ENCODE measurements around the gene EXOC4.
"Not testable (repeated sequence)": the region's sequence is repeated elsewhere in the genome, so short reads cannot be mapped to it uniquely, and the experiment has no call there.

Gene EXOC4

DNA sequence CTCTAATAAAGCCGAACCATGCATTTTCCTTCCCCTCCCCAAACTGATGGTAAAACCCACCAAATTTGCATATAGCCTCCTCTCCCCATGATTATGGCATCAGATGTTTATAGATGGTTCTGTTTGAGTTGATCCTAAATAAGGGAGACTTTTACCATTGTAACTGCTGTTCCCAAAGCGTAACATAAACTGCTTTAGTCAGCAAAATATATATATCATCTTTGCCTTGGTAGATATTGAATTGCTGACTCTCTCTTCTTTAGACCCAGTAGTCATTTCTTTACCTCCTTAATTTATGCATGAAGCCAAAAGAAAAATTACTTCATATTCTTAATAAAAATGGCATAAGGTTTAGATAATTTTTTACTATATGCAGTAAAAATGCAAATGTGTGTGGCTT lies 788.1 kb downstream of the EXOC4 start:
- no peak for DNase-seq (ENCODE audit: low read depth)

DNA sequence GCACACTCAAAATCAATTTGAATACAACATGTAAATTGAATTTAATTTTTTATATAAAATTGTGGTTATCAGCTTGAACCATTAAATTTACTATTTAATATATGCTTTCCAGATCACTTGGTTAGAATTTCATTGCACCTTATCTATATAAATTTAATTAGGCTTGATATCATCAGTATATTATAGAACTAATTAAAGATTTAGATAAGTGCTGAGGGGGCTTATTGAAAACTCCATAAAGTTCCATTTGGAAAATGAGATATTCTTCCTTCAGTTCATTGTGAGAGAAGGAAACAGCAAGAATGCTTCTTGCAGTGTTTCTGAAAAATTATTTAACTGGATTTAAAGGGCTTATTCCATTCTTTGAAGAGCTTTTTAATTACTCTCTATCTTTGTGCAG lies 788.6 kb downstream of the EXOC4 start:
- no peak for DNase-seq (ENCODE audit: low read depth)

DNA sequence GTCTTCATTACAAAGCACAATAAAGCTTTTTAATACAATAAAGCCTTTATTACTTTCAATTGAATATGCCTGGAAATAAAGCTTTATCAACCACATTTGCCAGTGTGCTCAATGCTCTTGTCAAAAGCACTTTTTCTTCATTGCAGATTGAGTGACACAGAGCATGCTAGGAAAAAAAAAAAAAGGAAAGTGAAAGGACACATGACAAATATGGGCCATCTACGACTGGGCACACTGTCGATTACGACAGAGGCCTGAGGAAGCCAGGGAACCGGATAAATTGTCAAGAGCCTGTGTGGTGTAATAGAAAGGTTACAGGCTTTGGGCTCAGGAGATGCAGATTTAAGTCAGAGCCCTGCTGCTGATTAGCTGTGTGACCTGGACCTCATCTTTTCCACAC lies 789.4 kb downstream of the EXOC4 start:
- no peak for DNase-seq (ENCODE audit: low read depth)

DNA sequence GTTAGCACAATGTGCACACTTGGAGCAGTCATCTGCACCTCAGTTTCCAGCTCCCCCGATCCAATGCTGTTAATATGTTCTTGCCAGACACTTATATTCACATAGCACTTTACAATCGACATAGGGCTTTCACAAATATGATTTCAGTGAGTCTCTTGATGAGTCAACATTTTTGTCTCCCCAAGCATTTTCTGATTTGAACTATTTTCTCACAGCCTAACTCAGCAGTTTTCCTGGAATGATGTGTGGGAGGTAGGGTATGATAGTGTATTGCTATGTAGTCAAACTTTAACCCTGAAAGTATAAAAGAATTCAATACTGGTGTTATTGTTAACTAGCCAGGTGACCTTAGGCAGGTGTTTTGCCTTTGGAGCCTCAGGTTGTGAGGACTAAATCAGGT lies 791.8 kb downstream of the EXOC4 start:
- DNase-seq (ENCODE audit: low read depth), result no peak

DNA sequence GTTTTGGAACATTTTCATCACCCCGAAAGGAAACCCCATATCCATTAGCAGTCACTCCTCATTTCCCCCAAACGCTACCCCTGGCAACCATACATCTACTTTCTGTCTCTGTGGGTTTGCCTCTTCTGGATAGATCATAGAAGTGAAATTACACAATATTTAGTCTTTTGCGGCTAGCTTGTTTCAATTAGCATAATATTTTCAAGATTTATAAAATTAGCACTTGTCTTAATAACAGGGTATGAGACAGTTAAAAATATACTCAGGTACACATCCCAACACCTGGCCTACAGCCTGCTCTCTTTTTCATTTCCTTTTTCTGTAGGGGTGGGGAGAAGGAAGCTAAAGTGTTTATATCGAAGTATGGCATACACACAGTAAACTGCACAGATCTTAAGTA lies 792.8 kb downstream of the EXOC4 start:
- DNase-seq (ENCODE audit: low read depth), result no peak

DNA sequence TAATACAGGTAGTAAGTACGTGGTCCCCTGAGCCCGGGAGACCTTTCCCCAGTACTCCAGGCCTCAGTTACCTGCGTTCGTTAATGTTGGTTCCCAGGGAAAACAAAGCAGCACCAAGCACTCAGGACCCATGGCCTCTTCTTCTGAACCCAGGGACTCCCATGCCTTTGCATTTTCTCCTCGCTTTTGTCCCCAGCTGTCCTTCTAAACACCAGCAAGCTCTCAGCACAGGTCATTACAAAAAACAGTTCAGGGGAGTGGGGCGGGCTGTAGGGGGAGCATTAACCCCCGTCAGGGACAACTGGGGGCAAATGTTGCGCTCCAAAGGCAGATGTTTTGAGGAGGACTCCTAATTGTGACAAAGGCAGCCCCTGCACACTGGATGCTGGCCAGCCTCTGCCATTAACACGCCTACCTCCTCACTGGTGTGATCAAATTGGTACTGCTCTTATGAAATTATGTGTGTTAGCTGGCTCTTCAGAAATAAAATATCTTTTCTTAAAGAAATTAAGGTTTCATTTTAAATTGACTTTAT lies 793.8 kb downstream of the EXOC4 start:
- no peak for DNase-seq (ENCODE audit: low read depth)

DNA sequence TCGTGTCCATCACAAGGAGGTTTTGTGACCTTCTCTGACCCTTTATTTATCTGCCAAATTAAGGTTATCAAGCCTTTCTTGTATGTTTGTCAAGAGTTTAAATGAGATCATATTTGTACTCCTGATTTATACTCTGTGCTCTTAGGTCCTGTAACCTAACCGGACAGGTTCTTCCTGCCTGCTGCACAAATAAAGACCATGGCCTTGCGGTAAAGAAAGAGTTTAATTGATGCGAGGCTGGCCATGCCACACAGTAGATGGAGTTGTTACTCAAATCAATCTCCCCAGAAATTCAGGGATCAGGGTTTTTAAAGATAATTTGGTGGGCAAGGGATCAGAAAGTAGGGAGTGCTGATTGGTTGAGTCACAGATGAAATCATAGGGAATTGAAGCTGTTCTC lies 794.8 kb downstream of the EXOC4 start:
- no peak for DNase-seq (ENCODE audit: low read depth)

DNA sequence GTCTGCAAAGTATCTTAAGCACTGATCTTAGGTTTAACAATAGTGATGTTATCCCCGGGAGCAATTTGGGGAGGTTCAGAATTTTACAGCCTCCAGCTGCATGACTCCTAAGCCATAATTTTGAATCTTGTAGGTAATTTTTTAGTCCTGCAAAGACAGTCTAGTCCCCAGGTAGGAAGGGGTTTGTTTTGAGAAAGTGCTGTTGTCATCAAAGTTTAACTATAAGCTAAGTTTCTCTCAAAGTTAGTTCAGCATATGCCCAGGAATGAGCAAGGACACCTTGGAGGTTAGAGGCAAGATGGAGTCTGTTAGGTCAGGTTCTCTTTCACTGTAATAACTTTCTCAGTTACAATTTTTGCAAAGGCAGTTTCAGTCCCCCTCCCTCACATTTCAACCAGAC lies 795.3 kb downstream of the EXOC4 start:
- DNase-seq (ENCODE audit: low read depth), result no peak

DNA sequence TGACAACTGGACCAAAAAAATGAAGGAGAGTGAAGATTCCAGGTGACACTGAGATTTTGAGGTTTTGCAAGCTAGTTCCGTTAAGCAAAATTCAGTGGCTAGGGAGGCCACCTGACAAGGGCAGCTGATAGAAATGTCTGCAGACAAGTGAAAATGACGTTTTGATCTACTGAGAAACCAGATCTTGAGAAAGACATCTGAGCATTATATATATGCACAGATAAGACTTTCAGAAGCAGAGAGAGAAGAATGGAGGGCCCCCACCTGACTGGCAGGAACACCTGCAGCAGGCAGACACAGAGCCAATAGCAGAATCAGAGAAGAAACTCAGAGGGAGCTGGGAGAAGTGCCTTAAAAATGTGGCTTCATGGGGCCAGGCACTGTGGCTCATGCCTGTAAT lies 798.1 kb downstream of the EXOC4 start:
- DNase-seq (ENCODE audit: low read depth), result no peak

DNA sequence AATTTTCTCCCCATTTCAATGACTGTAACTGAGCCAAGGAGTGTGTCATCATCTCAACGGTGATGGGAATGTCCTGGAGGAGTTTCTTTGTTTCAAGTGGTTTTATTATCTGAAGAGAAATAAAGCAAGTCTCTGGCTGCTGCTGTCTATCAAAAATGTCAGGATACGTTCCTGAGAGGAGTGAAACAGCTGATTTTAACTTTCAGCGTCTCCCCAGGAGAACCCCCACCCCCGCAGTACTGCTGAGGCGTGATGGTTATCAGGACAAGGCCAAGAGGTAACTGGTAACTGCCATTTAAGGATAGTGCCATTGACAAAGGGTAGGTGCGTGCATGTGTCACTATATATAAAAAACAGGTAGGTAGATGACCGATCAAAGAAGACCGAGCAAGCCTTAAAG lies 803.9 kb downstream of the EXOC4 start:
- DNase-seq (ENCODE audit: low read depth), result no peak

DNA sequence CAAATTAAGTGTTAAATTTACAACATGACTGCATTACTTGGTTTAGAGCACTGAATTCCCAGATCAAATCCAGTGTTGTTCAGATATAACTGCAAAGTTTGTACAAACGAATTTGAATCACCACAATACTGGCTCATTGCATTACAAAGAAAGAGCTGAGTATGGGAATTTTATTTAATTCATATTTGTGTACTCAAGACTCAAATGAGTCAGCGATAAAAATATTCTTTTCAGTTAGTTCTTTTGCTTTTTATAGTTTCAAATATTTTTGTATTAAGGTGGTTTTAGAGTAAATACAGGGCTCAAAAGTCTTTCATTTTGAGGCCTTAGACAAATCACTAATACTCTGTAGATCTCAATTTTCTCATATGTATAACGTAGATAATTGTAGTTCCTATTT lies 805.6 kb downstream of the EXOC4 start:
- DNase-seq (ENCODE audit: low read depth), result no peak

DNA sequence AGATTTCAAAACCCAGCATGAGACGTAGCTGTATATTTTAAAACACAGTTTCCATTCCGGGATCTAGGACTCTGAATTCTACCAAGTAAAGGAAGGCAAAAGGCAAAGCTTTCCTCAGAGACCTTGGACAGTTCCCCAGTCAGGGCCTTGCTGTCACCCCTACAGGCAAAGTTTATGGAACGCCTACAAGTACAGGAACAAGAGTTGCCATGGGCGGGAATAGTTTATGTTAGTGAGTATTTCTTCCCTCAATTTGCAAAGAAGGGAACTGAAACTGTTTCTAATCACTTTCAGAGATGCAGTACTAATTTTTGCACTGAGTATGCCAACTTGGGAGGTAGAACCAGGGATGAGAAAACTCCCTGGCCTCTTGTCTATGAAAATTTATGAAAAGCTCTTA lies 806.1 kb downstream of the EXOC4 start:
- no peak for DNase-seq (ENCODE audit: low read depth)

DNA sequence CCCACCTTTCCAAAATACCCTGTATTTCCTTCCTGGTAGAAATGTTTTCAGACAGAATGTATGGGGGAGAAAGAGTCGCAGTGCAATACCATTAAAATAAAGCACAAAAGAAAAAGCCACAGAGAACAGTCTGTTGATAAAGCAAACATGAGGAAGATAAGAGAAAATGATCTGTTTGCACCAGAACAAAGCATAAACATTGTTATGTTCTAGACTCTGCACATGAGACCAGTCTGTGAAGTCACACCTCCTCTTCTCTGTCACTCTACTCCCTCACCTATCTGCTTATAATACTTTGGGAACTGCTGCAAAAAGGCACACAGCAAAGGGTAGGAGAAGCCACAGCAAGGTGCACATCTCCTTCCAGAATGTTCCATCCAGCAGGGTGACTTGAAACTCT lies 807.0 kb downstream of the EXOC4 start:
- DNase-seq (ENCODE audit: low read depth), result no peak

DNA sequence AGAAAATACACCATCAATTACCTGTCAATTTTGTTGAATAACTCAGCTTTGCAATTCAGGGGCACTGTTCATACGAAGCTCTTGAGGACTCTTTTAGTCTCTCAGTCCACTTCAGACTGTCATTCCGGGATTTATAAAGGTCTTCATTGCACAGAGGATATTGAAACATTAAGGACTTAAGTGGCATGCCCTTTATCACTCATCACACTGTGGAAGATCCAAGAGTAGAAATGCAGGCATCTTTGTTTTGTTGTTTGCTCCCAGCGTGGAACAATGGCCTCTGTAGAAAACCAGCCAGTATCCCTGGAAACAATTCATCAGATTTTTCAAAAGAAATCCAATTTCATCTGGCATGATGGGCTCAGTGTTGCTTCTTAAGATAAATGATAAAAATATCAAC lies 808.0 kb downstream of the EXOC4 start:
- DNase-seq (ENCODE audit: low read depth), result no peak

DNA sequence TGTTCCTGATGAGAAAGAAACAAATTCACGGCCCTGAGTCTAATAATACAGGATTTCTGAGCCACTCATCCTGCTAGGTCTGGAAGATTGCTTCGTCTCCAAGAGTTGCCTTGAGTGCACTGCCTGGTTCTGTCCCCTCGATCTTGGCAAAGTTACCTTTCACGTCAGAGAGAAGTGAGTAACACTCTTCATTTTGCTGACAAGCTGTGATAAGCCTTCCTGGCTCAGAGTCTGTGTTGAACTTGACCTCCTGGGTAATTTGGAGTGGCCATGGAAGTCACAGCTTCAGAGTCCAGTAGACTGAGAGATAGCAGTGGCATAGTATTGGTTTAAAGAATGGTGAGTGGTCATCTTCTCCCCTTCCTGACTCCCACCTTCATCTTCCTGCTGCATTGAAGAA lies 809.6 kb downstream of the EXOC4 start:
- DNase-seq (ENCODE audit: low read depth), result no peak

DNA sequence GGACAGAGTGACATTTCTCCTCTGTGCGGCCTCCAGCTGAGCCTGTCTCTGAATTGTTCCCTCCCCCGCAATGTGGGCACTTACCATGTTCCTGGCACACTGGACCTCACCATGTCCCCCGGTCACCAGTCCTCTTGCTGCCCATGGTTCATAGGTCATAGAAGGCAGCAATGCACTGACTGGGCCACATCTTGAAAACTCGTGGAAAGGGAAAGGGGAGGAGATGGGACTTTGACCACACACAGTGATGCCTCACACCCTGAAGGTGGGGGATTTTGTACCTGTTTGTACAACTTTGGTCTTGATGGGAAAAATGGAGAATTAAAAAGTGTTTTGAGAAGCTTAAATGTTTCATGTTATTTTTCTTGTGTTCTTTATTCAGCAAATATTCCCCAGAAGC lies 812.5 kb downstream of the EXOC4 start:
- no peak for DNase-seq (ENCODE audit: low read depth)

DNA sequence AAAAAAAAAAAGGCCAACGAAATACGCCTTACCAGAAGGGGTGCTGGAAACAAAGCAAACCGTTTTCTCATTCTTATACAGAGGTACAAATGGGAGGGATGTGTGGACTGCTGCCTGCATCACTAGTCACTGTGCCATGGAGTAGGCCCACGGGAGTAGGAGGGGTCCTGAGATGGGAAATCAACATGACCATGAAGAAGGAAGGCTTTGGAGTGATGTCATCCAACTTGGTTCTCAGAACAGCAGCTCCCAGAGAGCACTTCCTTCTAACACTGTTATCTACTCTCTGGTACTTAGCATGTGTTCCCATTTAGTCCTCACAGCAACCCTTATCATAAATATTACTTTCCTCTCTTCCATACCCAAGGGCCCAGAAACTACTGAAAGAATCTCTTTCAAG lies 814.3 kb downstream of the EXOC4 start:
- DNase-seq (ENCODE audit: low read depth), result no peak

DNA sequence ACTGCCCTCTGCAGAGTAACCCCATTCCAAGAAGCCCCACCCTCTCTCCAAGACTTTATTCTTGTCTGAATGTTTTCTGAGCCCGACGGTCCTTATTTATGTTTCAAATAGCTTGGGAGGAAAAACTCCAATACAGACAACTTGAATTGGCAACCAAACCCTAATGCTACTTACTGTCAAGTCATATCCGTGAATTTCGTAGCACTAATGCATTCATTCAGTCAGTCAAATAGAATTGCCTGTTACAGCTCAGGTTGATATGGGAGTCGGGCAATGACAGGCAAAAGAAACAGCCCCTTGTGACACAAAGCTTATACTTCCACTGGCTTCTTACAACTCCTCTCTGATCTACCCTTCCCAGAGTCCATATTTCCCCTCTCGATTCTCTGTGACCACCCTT lies 815.8 kb downstream of the EXOC4 start:
- no peak for DNase-seq (ENCODE audit: low read depth)

DNA sequence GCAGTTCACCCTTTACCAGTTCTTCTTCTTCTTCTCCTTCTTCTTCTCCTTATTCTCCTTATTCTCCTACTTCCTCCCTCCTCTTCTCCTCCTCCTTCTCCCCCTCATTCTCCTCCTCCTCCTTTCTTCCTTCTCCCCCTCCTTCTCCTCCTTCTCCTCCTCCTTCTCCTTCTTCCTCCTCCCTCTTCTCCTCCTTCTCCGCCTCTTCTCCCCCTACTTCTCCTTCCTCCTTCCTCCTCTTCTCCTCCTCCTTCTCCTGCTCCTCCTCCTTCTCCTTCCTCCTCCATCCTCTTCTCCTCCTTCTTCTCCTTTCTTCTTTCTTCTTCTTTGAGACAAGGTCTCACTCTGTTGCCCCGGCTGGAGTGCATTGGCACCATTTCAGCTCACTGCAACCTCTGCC lies 816.3 kb downstream of the EXOC4 start:
- DNase-seq (ENCODE audit: low read depth), result no peak

DNA sequence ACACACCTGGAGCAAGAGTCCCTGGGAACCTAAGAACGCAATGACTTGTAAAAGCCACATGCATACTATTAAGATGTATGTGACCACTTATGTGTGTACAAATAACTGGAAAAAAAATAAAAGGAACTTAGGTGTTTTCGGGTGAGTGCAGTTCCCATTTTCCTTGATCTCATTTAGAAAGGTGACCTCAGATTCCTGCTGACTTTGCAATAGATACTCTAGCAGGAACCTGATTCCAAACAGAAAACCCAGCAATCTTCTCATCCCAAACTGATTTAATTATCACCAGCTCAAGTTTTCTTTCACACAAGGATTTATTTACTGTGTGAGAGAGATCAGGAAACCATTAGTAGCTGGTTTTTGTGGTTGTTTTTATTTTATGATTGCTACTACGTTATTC lies 817.8 kb downstream of the EXOC4 start:
- DNase-seq (ENCODE audit: low read depth), result no peak

DNA sequence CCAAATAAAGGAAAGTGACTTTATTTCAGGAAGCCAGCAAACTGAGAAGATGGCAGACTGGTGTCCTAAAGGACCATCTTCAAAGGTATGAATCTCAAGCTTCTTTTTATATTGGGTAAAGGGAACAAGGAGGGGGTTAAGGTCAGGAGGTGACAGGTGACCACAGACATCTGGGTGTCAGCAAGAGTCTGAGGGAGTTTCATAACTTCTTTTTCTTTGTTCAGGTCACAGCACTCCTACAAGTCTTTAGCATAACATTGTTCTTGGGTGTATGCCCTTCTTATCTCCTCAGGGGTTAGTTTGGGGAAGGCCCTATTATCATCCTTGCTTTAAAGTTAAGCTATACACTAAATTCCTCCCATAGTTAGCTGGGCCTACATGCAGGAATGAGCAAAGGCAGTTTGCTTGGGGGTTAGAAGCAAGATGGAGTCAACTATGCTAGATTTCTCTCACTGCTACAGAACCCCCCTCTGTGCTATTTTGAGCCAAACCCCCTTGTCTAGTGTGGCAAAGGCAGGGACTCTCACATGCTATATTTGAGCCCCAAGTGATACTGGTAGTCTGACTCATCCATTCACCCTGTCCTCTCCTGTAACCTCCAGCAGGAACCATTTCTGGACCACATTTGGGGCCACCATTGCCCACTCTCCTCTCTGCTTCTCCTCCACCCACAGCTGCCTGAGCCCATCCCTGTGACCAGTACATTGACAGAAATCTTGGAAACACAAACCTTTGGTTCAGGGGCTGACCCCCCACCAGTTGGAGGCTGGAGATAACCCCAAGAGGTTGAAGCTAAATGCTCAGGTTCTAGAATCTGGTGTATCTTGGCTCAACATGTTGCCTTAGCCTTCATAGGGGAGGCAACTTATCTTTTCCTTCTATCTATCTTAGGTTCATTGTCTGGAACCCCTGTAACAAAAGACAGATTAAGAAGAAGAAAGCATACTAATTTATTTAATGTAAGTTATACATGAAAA lies 818.8 kb downstream of the EXOC4 start:
- no peak for DNase-seq (ENCODE audit: low read depth)

DNA sequence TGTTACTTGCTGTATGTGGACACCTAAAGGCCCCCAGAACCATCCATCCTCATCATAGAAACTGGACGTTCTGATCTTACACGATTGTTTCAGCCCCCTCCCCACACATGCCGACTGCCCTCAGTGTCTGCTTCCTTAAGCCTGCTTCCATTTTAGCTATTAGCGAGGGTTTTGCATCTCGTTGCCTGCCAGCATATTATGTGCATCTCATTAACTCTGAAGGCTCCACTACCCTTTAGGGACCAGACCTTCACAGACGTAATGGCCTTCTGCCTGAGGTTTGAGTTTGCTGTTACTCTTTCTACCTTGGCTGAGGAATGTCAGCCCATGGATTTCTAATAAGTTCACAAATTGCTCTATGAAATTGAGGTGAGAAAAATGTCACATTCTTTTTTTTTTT lies 820.4 kb downstream of the EXOC4 start:
- no peak for DNase-seq (ENCODE audit: low read depth)

DNA sequence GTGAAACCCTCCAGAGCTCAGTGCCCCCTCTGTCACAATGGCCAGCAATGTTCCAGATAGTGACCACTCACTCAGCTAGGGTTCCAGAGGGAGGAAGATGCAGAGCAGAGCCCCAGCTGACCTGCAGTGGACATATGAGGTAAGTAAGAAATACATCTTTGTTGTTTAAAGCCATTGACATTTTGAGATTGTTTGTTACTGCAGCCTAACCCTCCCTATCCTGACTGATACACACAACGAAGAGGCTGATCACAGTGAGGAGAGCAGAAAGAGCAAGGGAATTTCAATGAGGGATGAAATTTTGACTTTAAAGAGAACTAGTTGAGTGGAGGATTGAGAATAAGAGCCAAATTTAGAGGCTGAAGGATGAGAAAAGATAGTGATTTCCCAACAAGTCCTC lies 822.9 kb downstream of the EXOC4 start:
- DNase-seq (ENCODE audit: low read depth), result no peak

DNA sequence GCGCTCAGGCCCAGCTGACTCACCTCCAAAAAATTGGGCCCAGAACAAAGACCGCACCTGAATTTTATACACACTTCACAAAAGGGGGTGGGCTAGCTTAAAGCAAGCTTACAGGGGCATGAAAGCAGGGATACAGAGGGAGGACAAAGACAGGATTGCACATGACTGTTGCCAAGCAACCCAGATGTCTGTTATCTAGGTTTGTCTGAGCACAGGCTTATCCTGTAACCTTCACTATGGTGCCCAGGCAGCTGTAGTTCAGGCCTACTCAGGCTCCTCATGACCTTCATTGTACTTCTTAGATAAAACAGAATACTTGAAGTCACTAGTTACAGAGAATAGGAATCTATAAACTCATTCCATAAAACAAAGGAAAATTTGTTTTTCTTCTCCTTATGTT lies 824.7 kb downstream of the EXOC4 start:
- DNase-seq (ENCODE audit: low read depth), result not testable (repeated sequence)
